ENCODE measurements around the gene HMX3. TPM values are rescaled to one million over a fixed set of nuclear protein-coding genes. Genes with fewer than 3 reads are reported as not detected.
A peak's percentile ranks its signal among the peaks of the same experiment; 100 is the strongest.

Gene HMX3
- polyA plus RNA-seq (2011; rRNA removed) (not detected in 2 replicates), polyA minus RNA-seq (2011; rRNA and poly(A)+ RNA removed) (not detected in 2 replicates)

- DNase-seq (ENCODE audit: low read depth), result no peak
- peaks cover 80% of the 10 kb centered on the region for H3K27me3 ChIP-seq (ENCODE audit: control insufficient read depth, insufficient read depth, low read length)
- ChIA-PET CTCF (no interaction called here), POLR2A (no interaction called here)
- no peaks in the 10 kb centered on the region for H3K36me3 ChIP-seq (ENCODE audit: control insufficient read depth, insufficient read depth, low read length)
- no peak for TF ChIP-seq CTCF (IDR thresholded peaks at IDR 0.05; ENCODE audit: insufficient read depth, low read depth, low read length)
- H3K4me3 ChIP-seq (ENCODE audit: low read depth, low read length), result peak within 1 kb of the TSS; percentile 27; the same call in 1 of the 2 replicates
Observed at GRCh38 chr10:123135415-123136141, at the start of gene HMX3. TSS of gene HMX3 (plus strand) at chr10:123135970. CDS start at chr10:123136051, 81 bp downstream.

GRCh38 chr10:123086281-123086680 lies 49.5 kb upstream of the HMX3 start:
- TF ChIP-seq CTCF (IDR thresholded peaks at IDR 0.05; ENCODE audit: insufficient read depth, low read depth, low read length), result no peak
- Histone ChIP-seq H3K4me3 (ENCODE audit: low read depth, low read length) (no peak overlapping the region), H3K36me3 (ENCODE audit: control insufficient read depth, insufficient read depth, low read length) (no peaks in the 10 kb centered on the region), H3K27me3 (ENCODE audit: control insufficient read depth, insufficient read depth, low read length) (no peaks in the 10 kb centered on the region)
- ChIA-PET POLR2A (no interaction called here), CTCF (no interaction called here)
- DNase-seq (ENCODE audit: low read depth), result no peak

GRCh38 chr10:123087348-123087747 lies 48.4 kb upstream of the HMX3 start:
- Histone ChIP-seq H3K36me3 (ENCODE audit: control insufficient read depth, insufficient read depth, low read length) (no peaks in the 10 kb centered on the region), H3K4me3 (ENCODE audit: low read depth, low read length) (no peak overlapping the region), H3K27me3 (ENCODE audit: control insufficient read depth, insufficient read depth, low read length) (no peaks in the 10 kb centered on the region)
- no peak for TF ChIP-seq CTCF (IDR thresholded peaks at IDR 0.05; ENCODE audit: insufficient read depth, low read depth, low read length)
- POLR2A ChIA-PET, result no interaction called here
- DNase-seq (ENCODE audit: low read depth), result no peak
- CTCF ChIA-PET, result no interaction called here

- no peaks in the 10 kb centered on the region for H3K36me3 ChIP-seq (ENCODE audit: control insufficient read depth, insufficient read depth, low read length)
- DNase-seq (ENCODE audit: low read depth), result no peak
- H3K27me3 ChIP-seq (ENCODE audit: control insufficient read depth, insufficient read depth, low read length), result no peaks in the 10 kb centered on the region
- POLR2A ChIA-PET, result no interaction called here
- no peak for TF ChIP-seq CTCF (IDR thresholded peaks at IDR 0.05; ENCODE audit: insufficient read depth, low read depth, low read length)
- H3K4me3 ChIP-seq (ENCODE audit: low read depth, low read length), result no peak overlapping the region
- CTCF ChIA-PET, result no interaction called here
Observed at GRCh38 chr10:123087786-123088185, 48.0 kb upstream of the HMX3 start.

GRCh38 chr10:123092635-123093414 lies 42.9 kb upstream of the HMX3 start:
- CTCF ChIA-PET, result no interaction called here

More at GRCh38 chr10:123092635-123093414, 42.9 kb upstream of the HMX3 start:
- Histone ChIP-seq H3K36me3 (ENCODE audit: control insufficient read depth, insufficient read depth, low read length) (no peaks in the 10 kb centered on the region), H3K27me3 (ENCODE audit: control insufficient read depth, insufficient read depth, low read length) (no peaks in the 10 kb centered on the region), H3K4me3 (ENCODE audit: low read depth, low read length) (no peak overlapping the region)
- TF ChIP-seq CTCF (IDR thresholded peaks at IDR 0.05; ENCODE audit: insufficient read depth, low read depth, low read length), result no peak
- DNase-seq (ENCODE audit: low read depth), result no peak
- POLR2A ChIA-PET, result no interaction called here

Measured in BJ (cell line).